B cell (primary cell): ENCODE results near the gene ZC3H10. TPM values are rescaled to one million over a fixed set of nuclear protein-coding genes. Genes with fewer than 3 reads are reported as not detected.

Experiments
- ATAC-seq: fragments of 200-7000 bp; cut with Tn5 transposase; one replicate; pipeline ENCODE4 v1.10.0; 2021; ENCODE audit warnings: low read depth, mild to moderate bottlenecking, moderate number of reproducible peaks, moderate library complexity
- CTCF ChIA-PET: fragments of 350-600 bp; sonication (Branson Sonifier 250); formaldehyde crosslinking; loops from one replicate; lab custom pipeline; 2021; ENCODE audit warnings: antibody characterized with exemption, inconsistent platforms; lab: Charles Lee
- POLR2A ChIA-PET: fragments of 350-600 bp; sonication (Branson Sonifier 250); formaldehyde crosslinking; loops from one replicate; lab custom pipeline; 2021; ENCODE audit warnings: antibody characterized with exemption; lab: Charles Lee
- DNase-seq: peaks from one replicate; pipeline ENCODE4 v3.0.0; 2013
- H2AFZ ChIP-seq: 2 replicates; pipeline ENCODE4 v1.6.1; 2012; ENCODE audit warnings: mild to moderate bottlenecking, low read depth, low read length; ENCODE audit not compliant: insufficient read depth, poor library complexity, severe bottlenecking
- H3K27ac ChIP-seq, 2 donors: 1 replicate in 1 of 2; 2 replicates in 1 of 2; pipeline ENCODE4 v1.5.1; 2012 to 2013; ENCODE audit warnings: low read length in 2 of 2, mild to moderate bottlenecking in 2 of 2, moderate library complexity in 1 of 2
- H3K27me3 ChIP-seq, 4 experiments: fragments of 200-600 bp in 1 of 4; sonication (generic) in 1 of 4; replicated peaks in 1 of 4; 1 replicate in 2 of 4; 2 replicates in 2 of 4; pipeline versions ENCODE4 v1.6.1 to v1.7.0; 2013 to 2016; ENCODE audit warnings: low read length in 3 of 4, mild to moderate bottlenecking in 2 of 4, mixed read lengths in 1 of 4, moderate library complexity in 1 of 4; ENCODE audit not compliant: insufficient read depth in 4 of 4, control insufficient read depth in 3 of 4; ENCODE audit errors: control extremely low read depth in 1 of 4
- H3K36me3 ChIP-seq, 2 experiments: replicated peaks in 1 of 2; 1 replicate in 1 of 2; 2 replicates in 1 of 2; pipeline versions ENCODE4 v1.6.1 to v1.7.1; 2013; ENCODE audit warnings: low read length in 1 of 2; ENCODE audit not compliant: insufficient read depth in 2 of 2, control insufficient read depth in 1 of 2; ENCODE audit errors: control extremely low read depth in 1 of 2, extremely low read depth in 1 of 2
- H3K4me1 ChIP-seq, 2 donors: fragments of 200-600 bp in 1 of 2; sonication (generic) in 1 of 2; 1 replicate in 1 of 2; 2 replicates in 1 of 2; pipeline versions ENCODE4 v1.5.1 to v1.6.1; 2013 to 2017; ENCODE audit warnings: low read length in 2 of 2; ENCODE audit not compliant: control insufficient read depth in 2 of 2, insufficient read depth in 2 of 2
- H3K4me2 ChIP-seq: replicated peaks from 2 replicates; pipeline ENCODE3; 2012; ENCODE audit warnings: mild to moderate bottlenecking, low read depth, low read length; ENCODE audit not compliant: poor library complexity, severe bottlenecking
- H3K4me3 ChIP-seq, 5 experiments: fragments of 200-600 bp in 1 of 5; sonication (generic) in 1 of 5; 1 replicate in 3 of 5; 2 replicates in 2 of 5; pipeline versions ENCODE4 v1.5.1 to v1.7.0; 2011 to 2016; ENCODE audit warnings: low read length in 4 of 5, mild to moderate bottlenecking in 4 of 5, low read depth in 2 of 5, control low read depth in 1 of 5, moderate library complexity in 1 of 5; ENCODE audit not compliant: insufficient read depth in 1 of 5; ENCODE audit errors: control extremely low read depth in 1 of 5, extremely low read depth in 1 of 5
- H3K79me2 ChIP-seq: fragments of 200-600 bp; sonication (generic); one replicate; pipeline ENCODE4 v1.6.0; 2016; ENCODE audit warnings: low read length; ENCODE audit not compliant: control insufficient read depth, insufficient read depth
- H3K9ac ChIP-seq: fragments of 200-600 bp; sonication (generic); 2 replicates; pipeline ENCODE4 v1.6.1; 2017; ENCODE audit warnings: mild to moderate bottlenecking, low read length, moderate library complexity
- H3K9me3 ChIP-seq, 3 donors: one replicate each; pipeline versions ENCODE4 v1.6.1 to v1.7.1; 2013; ENCODE audit warnings: low read length in 2 of 3; ENCODE audit not compliant: control insufficient read depth in 2 of 3, insufficient read depth in 1 of 3; ENCODE audit errors: control extremely low read depth in 1 of 3
- H4K20me1 ChIP-seq: 2 replicates; pipeline ENCODE4 v1.6.0; 2012; ENCODE audit warnings: mild to moderate bottlenecking, low read length; ENCODE audit not compliant: insufficient read depth, control insufficient read depth, poor library complexity, severe bottlenecking
- H3K27ac Mint-ChIP-seq: one replicate; pipeline ENCODE4 v1.8.0; 2021; ENCODE audit warnings: mixed read lengths
- H3K27me3 Mint-ChIP-seq: one replicate; pipeline ENCODE4 v1.8.0; 2021; ENCODE audit warnings: mixed read lengths
- H3K4me1 Mint-ChIP-seq: one replicate; pipeline ENCODE4 v1.8.0; 2021; ENCODE audit warnings: mixed read lengths
- H3K4me3 Mint-ChIP-seq: one replicate; pipeline ENCODE4 v1.8.0; 2021; ENCODE audit warnings: mixed read lengths
- H3K9me3 Mint-ChIP-seq: one replicate; pipeline ENCODE4 v1.8.0; 2022; ENCODE audit warnings: mixed read lengths; ENCODE audit not compliant: insufficient read depth
- EZH2 ChIP-seq: IDR thresholded peaks from 2 replicates; pipeline ENCODE4 v1.6.1; 2012; ENCODE audit warnings: borderline replicate concordance, low read depth, mild to moderate bottlenecking, moderate library complexity, low read length; ENCODE audit not compliant: insufficient read depth, poor library complexity, severe bottlenecking
- WGBS: methylation state at CpG from one replicate; pipeline ENCODE4 v1.1.5; 2013; ENCODE audit warnings: missing lambda C conversion rate; ENCODE audit not compliant: insufficient coverage; 5-methylcytosine and 5-hydroxymethylcytosine counted together
- intact Hi-C: fragments of 100-400 bp; cut with micrococcal nuclease; formaldehyde crosslinking; loops from one replicate; pipeline ENCODE4 v1.10.0; 2022
- polyA plus RNA-seq: library from polyadenylated mRNA; depleted of rRNA; stranded (reverse); fragments of >200 nt; gene quantifications from 2 replicates; pipeline ENCODE4 v1.2.3, GENCODE V29; 2012
- total RNA-seq, 2 donors: library from RNA; stranded (reverse); fragments of 120-200 nt in 1 of 2; gene quantifications; 1 replicate in 1 of 2; 2 replicates in 1 of 2; pipeline versions ENCODE4 v1.2.3 to v1.2.4, GENCODE V29; 2013 to 2022
- TF ChIP-seq, protein P1 (sequence below): fragments of 200-600 bp; IDR thresholded peaks from one replicate; pipeline ENCODE4 v1.8.0; 2022; ENCODE audit warnings: antibody characterized with exemption, mild to moderate bottlenecking

ZC3H10 gene
- total and polyA plus RNA-seq, 2 donors (not counting 1 experiment from before 2014, with no cell fraction given): 4.7 to 21.7 TPM

DNA sequence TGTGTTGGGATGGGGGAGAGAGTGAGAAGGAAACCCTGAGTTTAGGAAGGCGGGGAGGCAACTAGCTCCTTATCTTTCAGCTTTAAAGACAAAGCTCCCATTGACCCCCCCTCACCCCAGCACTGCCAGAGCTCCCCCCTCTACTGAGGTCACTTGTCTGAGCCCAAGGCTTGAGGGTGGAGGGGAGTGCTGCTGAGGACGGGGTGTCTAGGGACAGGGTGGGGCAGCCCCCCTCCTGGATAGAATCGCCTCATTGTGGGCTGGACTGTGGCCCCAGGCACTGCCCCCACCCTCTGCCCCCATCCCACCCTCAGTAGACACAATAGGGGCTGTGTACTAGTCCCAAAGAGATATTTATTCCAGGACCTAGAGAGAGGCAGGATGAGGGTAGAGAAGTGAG, 35.1 kb upstream of the ZC3H10 start:
- no peak for DNase-seq
- ChIA-PET CTCF (no interaction called here), POLR2A (no interaction called here)
- intact Hi-C loops: no loop called here
- Histone ChIP-seq H3K4me2 (no peak overlapping the region), H3K9ac (no peak overlapping the region), H3K27ac (no peak overlapping the region), H3K9me3 (peaks cover 0 to 12% (median 0%) of the 10 kb centered on the region in 3 donors), H3K79me2 (no peaks in the 10 kb centered on the region), H3K27me3 (peaks cover 0 to 46% (median 17%) of the 10 kb centered on the region in 4 experiments), H3K36me3 (no peaks in the 10 kb centered on the region), H3K4me1 (peaks cover 18 to 22% of the 10 kb centered on the region in 2 donors), H4K20me1 (no peaks in the 10 kb centered on the region), H3K4me3 (no peak overlapping the region), H2AFZ (no peak overlapping the region)
- H3K27ac Mint-ChIP-seq: no peak overlapping the region
- H3K9me3 Mint-ChIP-seq: no peaks in the 10 kb centered on the region
- WGBS: no CpG with 5 or more reads among the region's 3 CpGs
- TF ChIP-seq, protein P1, sequence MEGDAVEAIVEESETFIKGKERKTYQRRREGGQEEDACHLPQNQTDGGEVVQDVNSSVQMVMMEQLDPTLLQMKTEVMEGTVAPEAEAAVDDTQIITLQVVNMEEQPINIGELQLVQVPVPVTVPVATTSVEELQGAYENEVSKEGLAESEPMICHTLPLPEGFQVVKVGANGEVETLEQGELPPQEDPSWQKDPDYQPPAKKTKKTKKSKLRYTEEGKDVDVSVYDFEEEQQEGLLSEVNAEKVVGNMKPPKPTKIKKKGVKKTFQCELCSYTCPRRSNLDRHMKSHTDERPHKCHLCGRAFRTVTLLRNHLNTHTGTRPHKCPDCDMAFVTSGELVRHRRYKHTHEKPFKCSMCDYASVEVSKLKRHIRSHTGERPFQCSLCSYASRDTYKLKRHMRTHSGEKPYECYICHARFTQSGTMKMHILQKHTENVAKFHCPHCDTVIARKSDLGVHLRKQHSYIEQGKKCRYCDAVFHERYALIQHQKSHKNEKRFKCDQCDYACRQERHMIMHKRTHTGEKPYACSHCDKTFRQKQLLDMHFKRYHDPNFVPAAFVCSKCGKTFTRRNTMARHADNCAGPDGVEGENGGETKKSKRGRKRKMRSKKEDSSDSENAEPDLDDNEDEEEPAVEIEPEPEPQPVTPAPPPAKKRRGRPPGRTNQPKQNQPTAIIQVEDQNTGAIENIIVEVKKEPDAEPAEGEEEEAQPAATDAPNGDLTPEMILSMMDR: no peak
- no peak for TF ChIP-seq EZH2
- ATAC-seq: no peak
- peaks cover 23% of the 10 kb centered on the region for H3K27me3 Mint-ChIP-seq
- H3K4me1 Mint-ChIP-seq: peaks cover 12% of the 10 kb centered on the region
- H3K4me3 Mint-ChIP-seq: no peak overlapping the region

DNA sequence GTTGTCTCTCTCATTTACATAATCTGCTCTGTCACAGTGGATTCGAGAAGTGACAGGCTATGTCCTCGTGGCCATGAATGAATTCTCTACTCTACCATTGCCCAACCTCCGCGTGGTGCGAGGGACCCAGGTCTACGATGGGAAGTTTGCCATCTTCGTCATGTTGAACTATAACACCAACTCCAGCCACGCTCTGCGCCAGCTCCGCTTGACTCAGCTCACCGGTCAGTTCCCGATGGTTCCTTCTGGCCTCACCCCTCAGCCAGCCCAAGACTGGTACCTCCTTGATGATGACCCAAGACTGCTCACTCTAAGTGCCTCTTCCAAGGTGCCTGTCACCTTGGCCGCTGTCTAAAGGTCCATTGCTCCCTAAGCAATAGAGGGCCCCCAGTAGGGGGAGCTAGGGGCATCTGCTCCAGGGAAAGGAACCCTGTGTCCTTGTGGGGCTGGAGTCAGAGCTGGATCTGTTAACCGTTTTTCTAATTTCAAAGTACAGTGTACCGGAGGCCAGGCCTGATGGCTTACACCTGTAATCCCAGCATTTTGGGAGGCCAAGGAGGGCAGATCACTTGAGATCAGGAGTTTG, 33.0 kb upstream of the ZC3H10 start:
- TF ChIP-seq, protein P1: no peak
- no peak for TF ChIP-seq EZH2
- Histone ChIP-seq H4K20me1 (no peaks in the 10 kb centered on the region), H3K9me3 (peaks cover 0 to 9% (median 0%) of the 10 kb centered on the region in 3 donors), H3K79me2 (no peaks in the 10 kb centered on the region), H3K27ac (no peak overlapping the region), H3K36me3 (no peaks in the 10 kb centered on the region), H3K4me1 (peaks cover 8 to 12% of the 10 kb centered on the region in 2 donors), H3K4me3 (no peak overlapping the region), H3K4me2 (no peak overlapping the region), H3K27me3 (peaks cover 0 to 32% (median 14%) of the 10 kb centered on the region in 4 experiments), H2AFZ (no peak overlapping the region), H3K9ac (no peak overlapping the region)
- H3K27me3 Mint-ChIP-seq: peaks cover 23% of the 10 kb centered on the region
- ATAC-seq (no peak), DNase-seq (no peak)
- intact Hi-C loops: no loop called here
- no peaks in the 10 kb centered on the region for H3K9me3 Mint-ChIP-seq
- no peak overlapping the region for H3K4me3 Mint-ChIP-seq
- H3K27ac Mint-ChIP-seq: no peak overlapping the region
- 91% methylated on average over 14 of the region's 15 CpGs for WGBS
- ChIA-PET POLR2A (interaction anchor here (0.6 kb wide), 2 partner anchors 1633 to 1760 kb away, joined by 3 to 4 read pairs; no protein-coding TSS in a partner anchor), CTCF (interaction anchor here (0.5 kb wide), 1 partner anchor 193 kb away, joined by 4 read pairs; no protein-coding TSS in a partner anchor)
- peaks cover 4% of the 10 kb centered on the region for H3K4me1 Mint-ChIP-seq
